ENCODE measurements around the gene USP25.
"Not testable (repeated sequence)": the region's sequence is repeated elsewhere in the genome, so short reads cannot be mapped to it uniquely, and the experiment has no call there.

The USP25 gene

GRCh38 chr21:15732290-15732995 lies 2.7 kb downstream of the USP25 start:
- DNase-seq (ENCODE audit: insufficient read length) (peak; percentile 13), FAIRE-seq (peak; percentile 80)
- TF ChIP-seq POLR2A (IDR thresholded peaks at IDR 0.05; ENCODE audit: low read depth, low read length) (no peak), POLR2AphosphoS5 (IDR thresholded peaks at IDR 0.05; ENCODE audit: low read depth, low read length) (no peak), TAF1 (IDR thresholded peaks at IDR 0.05; ENCODE audit: borderline replicate concordance, low read depth, low read length) (no peak)

GRCh38 chr21:15732996-15733329 lies 3.2 kb downstream of the USP25 start:
- DNase-seq (ENCODE audit: insufficient read length) = no peak
- no peak for FAIRE-seq
- TF ChIP-seq POLR2A (IDR thresholded peaks at IDR 0.05; ENCODE audit: low read depth, low read length) (no peak), POLR2AphosphoS5 (IDR thresholded peaks at IDR 0.05; ENCODE audit: low read depth, low read length) (no peak), TAF1 (IDR thresholded peaks at IDR 0.05; ENCODE audit: borderline replicate concordance, low read depth, low read length) (no peak)

- DNase-seq (ENCODE audit: insufficient read length) (no peak), FAIRE-seq (no peak)
- TF ChIP-seq TAF1 (IDR thresholded peaks at IDR 0.05; ENCODE audit: borderline replicate concordance, low read depth, low read length) (no peak), POLR2AphosphoS5 (IDR thresholded peaks at IDR 0.05; ENCODE audit: low read depth, low read length) (no peak)
Measured at GRCh38 chr21:15735409-15735808, 5.6 kb downstream of the USP25 start.

- not testable (repeated sequence) for FAIRE-seq; DNase-seq (ENCODE audit: insufficient read length)
Measured at GRCh38 chr21:15735931-15736330, 6.1 kb downstream of the USP25 start.

GRCh38 chr21:15738779-15739178 lies 9.0 kb downstream of the USP25 start:
- DNase-seq (ENCODE audit: insufficient read length); FAIRE-seq: not testable (repeated sequence)

DNA sequence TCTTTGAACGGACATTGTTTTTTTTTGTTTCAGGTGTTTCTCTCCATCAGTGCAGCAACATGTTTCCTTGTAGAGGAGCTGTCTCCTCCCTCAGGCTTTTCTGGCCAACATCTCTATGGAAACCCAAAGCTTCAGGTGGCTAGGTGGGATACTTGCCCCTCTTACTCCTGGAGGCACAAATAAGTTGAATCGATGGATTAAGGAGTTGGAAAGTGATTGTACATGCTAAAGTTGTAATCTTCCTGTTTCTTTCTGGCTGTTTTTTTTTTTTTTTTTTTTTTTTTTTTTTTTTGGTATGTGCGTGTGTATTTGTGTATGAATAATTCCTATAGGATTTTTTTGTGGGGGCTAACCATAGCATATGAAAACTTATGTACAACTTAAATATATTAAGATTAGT lies 10.6 kb downstream of the USP25 start:
- TF ChIP-seq POLR2AphosphoS5 (IDR thresholded peaks at IDR 0.05; ENCODE audit: low read depth, low read length) = no peak
- TF ChIP-seq TAF1 (IDR thresholded peaks at IDR 0.05; ENCODE audit: borderline replicate concordance, low read depth, low read length) = no peak
- TF ChIP-seq POLR2A (IDR thresholded peaks at IDR 0.05; ENCODE audit: low read depth, low read length) = no peak
- FAIRE-seq (no peak), DNase-seq (ENCODE audit: insufficient read length) (no peak)

DNA sequence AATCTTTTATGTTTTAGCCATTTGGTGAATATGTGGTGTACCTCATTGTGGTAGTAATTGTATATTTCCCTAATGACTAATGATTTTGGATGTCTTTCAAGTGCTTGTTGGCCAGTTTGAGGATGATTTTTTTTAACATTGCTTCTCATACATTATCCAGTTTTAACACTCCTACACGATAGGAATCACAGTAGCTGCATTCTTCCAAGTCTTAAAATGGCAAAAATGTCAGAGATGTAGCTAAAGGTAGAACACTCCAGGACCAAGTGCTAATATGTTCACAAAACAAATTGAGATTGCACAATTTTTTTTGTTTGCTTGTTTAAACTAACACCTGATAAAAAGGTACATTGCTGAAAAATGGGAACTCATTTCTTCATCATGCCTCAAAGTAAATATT lies 11.7 kb downstream of the USP25 start:
- FAIRE-seq (no peak), DNase-seq (ENCODE audit: insufficient read length) (no peak)
- TF ChIP-seq POLR2AphosphoS5 (IDR thresholded peaks at IDR 0.05; ENCODE audit: low read depth, low read length) = no peak
- no peak for TF ChIP-seq TAF1 (IDR thresholded peaks at IDR 0.05; ENCODE audit: borderline replicate concordance, low read depth, low read length)
- TF ChIP-seq POLR2A (IDR thresholded peaks at IDR 0.05; ENCODE audit: low read depth, low read length) = no peak

- FAIRE-seq = no peak
- TF ChIP-seq POLR2AphosphoS5 (IDR thresholded peaks at IDR 0.05; ENCODE audit: low read depth, low read length) (no peak), TAF1 (IDR thresholded peaks at IDR 0.05; ENCODE audit: borderline replicate concordance, low read depth, low read length) (no peak), POLR2A (IDR thresholded peaks at IDR 0.05; ENCODE audit: low read depth, low read length) (no peak)
- no peak for DNase-seq (ENCODE audit: insufficient read length)
Measured at GRCh38 chr21:15742052-15742670, 12.4 kb downstream of the USP25 start.

GRCh38 chr21:15742694-15743093 lies 12.9 kb downstream of the USP25 start:
- TF ChIP-seq POLR2AphosphoS5 (IDR thresholded peaks at IDR 0.05; ENCODE audit: low read depth, low read length) (no peak), POLR2A (IDR thresholded peaks at IDR 0.05; ENCODE audit: low read depth, low read length) (no peak), TAF1 (IDR thresholded peaks at IDR 0.05; ENCODE audit: borderline replicate concordance, low read depth, low read length) (no peak)
- no peak for FAIRE-seq
- DNase-seq (ENCODE audit: insufficient read length) = no peak

- DNase-seq (ENCODE audit: insufficient read length) (no peak), FAIRE-seq (no peak)
- TF ChIP-seq POLR2A (IDR thresholded peaks at IDR 0.05; ENCODE audit: low read depth, low read length) (no peak), POLR2AphosphoS5 (IDR thresholded peaks at IDR 0.05; ENCODE audit: low read depth, low read length) (no peak), TAF1 (IDR thresholded peaks at IDR 0.05; ENCODE audit: borderline replicate concordance, low read depth, low read length) (no peak)
Measured at GRCh38 chr21:15743593-15743992, 13.8 kb downstream of the USP25 start.

GRCh38 chr21:15744926-15745325 lies 15.1 kb downstream of the USP25 start:
- TF ChIP-seq POLR2AphosphoS5 (IDR thresholded peaks at IDR 0.05; ENCODE audit: low read depth, low read length) = no peak
- no peak for TF ChIP-seq TAF1 (IDR thresholded peaks at IDR 0.05; ENCODE audit: borderline replicate concordance, low read depth, low read length)
- TF ChIP-seq POLR2A (IDR thresholded peaks at IDR 0.05; ENCODE audit: low read depth, low read length) = no peak
- no peak for FAIRE-seq
- DNase-seq (ENCODE audit: insufficient read length) = no peak

GRCh38 chr21:15748586-15748985 lies 18.8 kb downstream of the USP25 start:
- DNase-seq (ENCODE audit: insufficient read length) = no peak
- TF ChIP-seq POLR2A (IDR thresholded peaks at IDR 0.05; ENCODE audit: low read depth, low read length) = no peak
- TF ChIP-seq TAF1 (IDR thresholded peaks at IDR 0.05; ENCODE audit: borderline replicate concordance, low read depth, low read length) = no peak
- TF ChIP-seq POLR2AphosphoS5 (IDR thresholded peaks at IDR 0.05; ENCODE audit: low read depth, low read length) = no peak
- FAIRE-seq = no peak

Data from GM12892 (cell line).